Peyer's patch (tissue), 4 donors: ENCODE measurements around the gene TAS2R7. TPM values are rescaled to one million over a fixed set of nuclear protein-coding genes. Genes with fewer than 3 reads are reported as not detected.
"Not testable (repeated sequence)": the region's sequence is repeated elsewhere in the genome, so short reads cannot be mapped to it uniquely, and the experiment has no call there.

ENCODE experiments used
- DNase-seq, 3 donors: peaks; one replicate each; pipeline ENCODE4 v3.0.0-alpha.2; 2017 to 2019
- H3K27ac ChIP-seq, 4 donors: fragments of 200-600 bp; sonication (generic); one replicate each; pipeline ENCODE4 v1.5.1; 2016 to 2019
- H3K27me3 ChIP-seq, 2 donors: fragments of 200-600 bp; sonication (generic); one replicate each; pipeline ENCODE4 v1.5.1; 2019
- H3K36me3 ChIP-seq, 3 donors: fragments of 200-600 bp; sonication (generic); one replicate each; pipeline ENCODE4 v1.5.1; 2016 to 2019
- H3K4me1 ChIP-seq, 4 donors: fragments of 200-600 bp; sonication (generic); one replicate each; pipeline ENCODE4 v1.5.1; 2016 to 2019
- H3K4me3 ChIP-seq, 4 donors: fragments of 200-600 bp; sonication (generic); 1 replicate in 3 of 4; 2 replicates in 1 of 4; pipeline ENCODE4 v1.5.1; 2016 to 2019; ENCODE audit warnings: mild to moderate bottlenecking in 1 of 4
- H3K9me3 ChIP-seq, 4 donors: fragments of 200-600 bp; sonication (generic); one replicate each; pipeline ENCODE4 v1.5.1; 2016 to 2019; ENCODE audit warnings: mild to moderate bottlenecking in 1 of 4
- POLR2A ChIP-seq, 2 donors: fragments of 450-650 bp; IDR thresholded peaks; one replicate each; pipeline ENCODE4 v1.5.1; 2017; ENCODE audit warnings: antibody characterized with exemption in 2 of 2, mild to moderate bottlenecking in 2 of 2, moderate library complexity in 2 of 2
- total RNA-seq, 4 donors: library from RNA; depleted of rRNA; stranded (reverse); fragments of >200 nt; gene quantifications; one replicate each; pipeline ENCODE4 v1.1.0, GENCODE V29; 2016
- TF ChIP-seq, protein P1 (sequence below), 6 experiments: fragments of 450-650 bp in 4 of 6; fragments of 200-600 bp in 2 of 6; sonication (generic) in 1 of 6; IDR thresholded peaks; one replicate each; pipeline ENCODE4 v1.5.1; 2017 to 2019; ENCODE audit warnings: antibody characterized with exemption in 6 of 6, mild to moderate bottlenecking in 3 of 6, moderate library complexity in 1 of 6

The TAS2R7 gene
- total RNA-seq, 4 donors from 2014 or later: not detected

DNA sequence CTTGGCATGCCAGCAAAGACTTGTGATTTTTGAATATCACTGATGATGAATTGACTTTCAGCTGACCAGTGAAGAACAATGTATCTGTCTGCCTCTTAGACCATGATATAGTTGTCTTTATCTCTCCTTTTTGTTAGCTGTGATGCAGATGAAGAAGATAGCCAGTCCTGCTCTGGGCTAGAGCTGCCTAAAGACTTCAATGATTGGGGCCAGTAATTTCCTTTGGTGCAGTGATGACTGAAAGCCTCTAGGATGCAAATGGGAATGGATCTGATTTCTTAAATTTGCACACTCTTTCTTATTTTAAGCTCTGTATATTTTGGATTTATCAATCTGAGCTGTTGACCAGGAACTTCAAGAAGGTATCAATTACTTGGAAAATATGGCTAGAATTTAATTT is 7.6 kb upstream of the TAS2R7 start, which contains the start of gene TAS2R9:
Gene TAS2R9, minus strand, starts transcription at position 101 of the 400 bp plus-strand sequence. Its CDS starts 93 bp downstream, at position 8.
- no peak within 1 kb of the TSS for H3K4me3 ChIP-seq
- H3K27me3 ChIP-seq: no peaks in the 10 kb centered on the region
- H3K9me3 ChIP-seq: no peaks in the 10 kb centered on the region
- H3K4me1 ChIP-seq: no peaks in the 10 kb centered on the region
- no peak within 1 kb of the TSS for H3K27ac ChIP-seq
- TF ChIP-seq POLR2A (IDR thresholded peaks at IDR 0.05): no peak
- TF ChIP-seq, protein P1, sequence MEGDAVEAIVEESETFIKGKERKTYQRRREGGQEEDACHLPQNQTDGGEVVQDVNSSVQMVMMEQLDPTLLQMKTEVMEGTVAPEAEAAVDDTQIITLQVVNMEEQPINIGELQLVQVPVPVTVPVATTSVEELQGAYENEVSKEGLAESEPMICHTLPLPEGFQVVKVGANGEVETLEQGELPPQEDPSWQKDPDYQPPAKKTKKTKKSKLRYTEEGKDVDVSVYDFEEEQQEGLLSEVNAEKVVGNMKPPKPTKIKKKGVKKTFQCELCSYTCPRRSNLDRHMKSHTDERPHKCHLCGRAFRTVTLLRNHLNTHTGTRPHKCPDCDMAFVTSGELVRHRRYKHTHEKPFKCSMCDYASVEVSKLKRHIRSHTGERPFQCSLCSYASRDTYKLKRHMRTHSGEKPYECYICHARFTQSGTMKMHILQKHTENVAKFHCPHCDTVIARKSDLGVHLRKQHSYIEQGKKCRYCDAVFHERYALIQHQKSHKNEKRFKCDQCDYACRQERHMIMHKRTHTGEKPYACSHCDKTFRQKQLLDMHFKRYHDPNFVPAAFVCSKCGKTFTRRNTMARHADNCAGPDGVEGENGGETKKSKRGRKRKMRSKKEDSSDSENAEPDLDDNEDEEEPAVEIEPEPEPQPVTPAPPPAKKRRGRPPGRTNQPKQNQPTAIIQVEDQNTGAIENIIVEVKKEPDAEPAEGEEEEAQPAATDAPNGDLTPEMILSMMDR (IDR thresholded peaks at IDR 0.05): no peak
- DNase-seq: no peak
- H3K36me3 ChIP-seq: no peaks in the 10 kb centered on the region

DNA sequence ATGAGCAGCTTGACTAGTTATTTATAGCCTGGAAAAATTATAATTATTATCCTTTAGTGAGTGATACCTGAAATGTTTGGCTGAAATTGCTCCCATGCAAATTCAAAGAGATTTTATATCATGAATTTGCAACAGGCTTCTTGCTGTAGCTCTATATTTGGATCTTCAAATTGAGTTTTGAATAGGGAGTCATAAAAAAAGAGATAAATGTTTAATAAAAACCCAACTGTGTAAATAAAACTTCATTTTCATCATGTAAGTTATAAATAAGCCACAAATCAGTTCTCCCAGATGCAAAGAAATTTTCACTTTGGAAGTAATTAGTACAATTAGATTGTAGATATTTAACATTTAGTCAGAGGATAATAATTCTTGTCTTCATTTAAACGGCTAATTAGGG is 4.8 kb upstream of the TAS2R7 start, which contains the start of gene TAS2R8:
Gene TAS2R8, minus strand, starts transcription at position 101 of the 400 bp plus-strand sequence. CDS start 306 bp downstream, outside the sequence.
- Histone ChIP-seq H3K4me3 (no peak within 1 kb of the TSS), H3K4me1 (no peaks in the 10 kb centered on the region), H3K9me3 (no peaks in the 10 kb centered on the region), H3K36me3 (no peaks in the 10 kb centered on the region), H3K27me3 (no peaks in the 10 kb centered on the region), H3K27ac (no peak within 1 kb of the TSS)
- TF ChIP-seq, protein P1 (IDR thresholded peaks at IDR 0.05): no peak
- TF ChIP-seq POLR2A (IDR thresholded peaks at IDR 0.05): no peak
- no peak for DNase-seq

DNA sequence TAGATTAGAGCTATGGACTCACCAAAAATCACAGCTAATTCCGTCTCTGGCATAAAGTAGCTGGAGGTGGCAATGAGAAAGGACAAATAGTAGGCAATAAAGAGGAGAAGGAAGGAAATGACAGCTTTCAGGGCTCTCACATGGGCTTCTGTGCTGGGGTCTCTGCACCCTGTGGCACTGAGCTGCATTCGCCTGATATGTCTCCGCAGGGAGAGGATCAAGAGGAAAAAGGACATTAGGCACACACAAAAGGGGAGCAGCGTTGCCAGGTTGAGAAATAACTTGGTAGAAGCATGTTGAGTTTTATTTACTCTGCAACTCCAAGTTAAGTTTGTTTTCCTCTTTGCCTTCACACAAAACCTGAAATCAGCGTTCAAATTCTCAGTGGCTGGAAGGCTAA is 686 bp downstream of the TAS2R7 start:
- TF ChIP-seq POLR2A (IDR thresholded peaks at IDR 0.05): no peak
- TF ChIP-seq, protein P1 (IDR thresholded peaks at IDR 0.05): no peak
- Histone ChIP-seq H3K4me3 (no peak overlapping the region), H3K27ac (no peak overlapping the region), H3K9me3 (no peaks in the 10 kb centered on the region), H3K27me3 (no peaks in the 10 kb centered on the region), H3K4me1 (no peaks in the 10 kb centered on the region), H3K36me3 (no peaks in the 10 kb centered on the region)
- DNase-seq: no peak

DNA sequence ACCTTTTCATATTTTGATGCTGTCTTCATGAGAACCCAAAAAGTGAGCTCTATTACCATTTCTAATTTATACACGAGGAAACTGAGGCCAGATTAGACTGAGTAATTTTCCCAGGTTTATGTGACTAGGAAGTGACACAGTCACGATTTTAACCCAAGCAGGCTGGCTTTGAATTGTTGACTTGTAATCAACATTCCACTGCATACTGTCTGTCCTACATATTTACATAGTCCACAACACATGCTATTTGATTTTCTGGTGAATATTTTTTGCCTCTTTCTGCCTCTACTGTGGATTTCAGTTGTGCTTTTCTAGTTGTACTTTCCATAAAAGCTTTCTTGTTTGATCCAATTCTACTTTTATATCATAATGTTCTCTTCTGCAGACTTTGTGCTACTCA is 8.2 kb downstream of the TAS2R7 start:
- Histone ChIP-seq H3K4me3 (no peak overlapping the region), H3K36me3 (no peaks in the 10 kb centered on the region), H3K9me3 (no peaks in the 10 kb centered on the region), H3K27ac (no peak overlapping the region), H3K27me3 (no peaks in the 10 kb centered on the region), H3K4me1 (no peaks in the 10 kb centered on the region)
- DNase-seq: no peak
- TF ChIP-seq, protein P1 (IDR thresholded peaks at IDR 0.05): no peak
- TF ChIP-seq POLR2A (IDR thresholded peaks at IDR 0.05): no peak

DNA sequence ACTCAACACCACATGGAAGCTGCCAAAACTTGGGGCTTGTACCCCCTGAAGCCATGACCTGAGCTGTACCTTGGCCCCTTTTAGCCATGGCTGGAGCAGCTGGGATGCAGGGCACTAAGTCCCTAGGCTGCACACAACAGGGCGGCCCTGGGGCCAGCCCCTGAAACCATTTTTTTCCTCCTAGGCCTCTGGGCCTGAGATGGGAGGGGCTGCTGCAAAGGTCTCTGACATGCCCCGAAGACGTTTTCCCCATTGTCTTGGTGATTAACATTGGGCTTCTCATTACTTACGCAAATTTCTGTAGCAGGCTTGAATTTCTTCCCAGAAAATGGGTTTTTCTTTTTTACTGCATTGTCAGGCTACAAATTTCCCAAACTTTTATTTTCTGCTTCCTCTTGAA is 10.7 kb downstream of the TAS2R7 start:
- not testable (repeated sequence) for H3K4me3 ChIP-seq, H3K4me1 ChIP-seq, H3K27me3 ChIP-seq, H3K36me3 ChIP-seq, H3K27ac ChIP-seq, H3K9me3 ChIP-seq, DNase-seq

DNA sequence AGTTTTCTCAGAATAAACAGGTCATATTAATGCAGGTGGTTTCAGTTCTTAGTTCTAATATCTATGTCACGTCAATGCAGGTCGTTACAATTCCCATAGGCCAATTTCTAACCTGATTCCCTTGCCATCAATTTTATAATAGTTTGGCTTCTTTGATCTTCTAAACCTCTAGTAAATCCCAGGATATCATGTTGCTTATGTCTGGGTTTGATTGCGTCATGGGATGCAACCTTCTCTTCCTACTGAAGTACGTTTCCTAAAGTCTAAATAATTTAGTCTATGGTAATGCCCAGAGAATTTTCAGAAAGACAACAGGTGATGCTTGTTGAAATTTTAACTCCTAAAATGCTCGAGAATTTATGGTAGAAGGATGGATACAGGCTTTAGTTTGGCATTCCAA is 19.2 kb downstream of the TAS2R7 start:
- no peaks in the 10 kb centered on the region for H3K36me3 ChIP-seq
- no peak for TF ChIP-seq POLR2A (IDR thresholded peaks at IDR 0.05)
- TF ChIP-seq, protein P1 (IDR thresholded peaks at IDR 0.05): no peak
- H3K9me3 ChIP-seq: no peaks in the 10 kb centered on the region
- H3K4me1 ChIP-seq: no peaks in the 10 kb centered on the region
- no peak overlapping the region for H3K27ac ChIP-seq
- no peak overlapping the region for H3K4me3 ChIP-seq
- no peaks in the 10 kb centered on the region for H3K27me3 ChIP-seq
- no peak for DNase-seq
